Measurements from ENCODE around the gene ZNF425.

Gene ZNF425

DNA sequence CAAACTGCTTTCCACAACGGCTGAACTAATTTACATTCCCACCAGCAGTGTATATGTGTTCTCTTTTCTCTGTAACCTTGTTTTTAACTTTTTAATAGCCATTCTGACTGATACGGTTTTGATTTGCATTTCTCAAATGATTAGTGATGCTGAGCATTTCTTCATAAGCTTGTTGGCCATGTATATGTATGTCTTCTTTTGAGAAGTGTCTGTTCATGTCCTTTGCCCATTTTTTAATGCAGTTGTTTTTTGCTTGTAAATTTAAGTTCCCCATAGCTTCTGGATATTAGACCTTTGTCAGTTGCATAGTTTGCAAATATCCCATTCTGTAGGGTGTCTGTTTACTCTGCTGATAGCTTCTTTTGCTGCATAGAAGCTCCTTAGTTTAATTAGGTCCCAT is 41.7 kb downstream of the ZNF425 start:
- no peak overlapping the region for H3K27ac ChIP-seq
- no peak for TF ChIP-seq ZFX (IDR thresholded peaks at IDR 0.05)
- TF ChIP-seq, protein P1, sequence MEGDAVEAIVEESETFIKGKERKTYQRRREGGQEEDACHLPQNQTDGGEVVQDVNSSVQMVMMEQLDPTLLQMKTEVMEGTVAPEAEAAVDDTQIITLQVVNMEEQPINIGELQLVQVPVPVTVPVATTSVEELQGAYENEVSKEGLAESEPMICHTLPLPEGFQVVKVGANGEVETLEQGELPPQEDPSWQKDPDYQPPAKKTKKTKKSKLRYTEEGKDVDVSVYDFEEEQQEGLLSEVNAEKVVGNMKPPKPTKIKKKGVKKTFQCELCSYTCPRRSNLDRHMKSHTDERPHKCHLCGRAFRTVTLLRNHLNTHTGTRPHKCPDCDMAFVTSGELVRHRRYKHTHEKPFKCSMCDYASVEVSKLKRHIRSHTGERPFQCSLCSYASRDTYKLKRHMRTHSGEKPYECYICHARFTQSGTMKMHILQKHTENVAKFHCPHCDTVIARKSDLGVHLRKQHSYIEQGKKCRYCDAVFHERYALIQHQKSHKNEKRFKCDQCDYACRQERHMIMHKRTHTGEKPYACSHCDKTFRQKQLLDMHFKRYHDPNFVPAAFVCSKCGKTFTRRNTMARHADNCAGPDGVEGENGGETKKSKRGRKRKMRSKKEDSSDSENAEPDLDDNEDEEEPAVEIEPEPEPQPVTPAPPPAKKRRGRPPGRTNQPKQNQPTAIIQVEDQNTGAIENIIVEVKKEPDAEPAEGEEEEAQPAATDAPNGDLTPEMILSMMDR (conservative IDR thresholded peaks at IDR 0.05), result no peak

DNA sequence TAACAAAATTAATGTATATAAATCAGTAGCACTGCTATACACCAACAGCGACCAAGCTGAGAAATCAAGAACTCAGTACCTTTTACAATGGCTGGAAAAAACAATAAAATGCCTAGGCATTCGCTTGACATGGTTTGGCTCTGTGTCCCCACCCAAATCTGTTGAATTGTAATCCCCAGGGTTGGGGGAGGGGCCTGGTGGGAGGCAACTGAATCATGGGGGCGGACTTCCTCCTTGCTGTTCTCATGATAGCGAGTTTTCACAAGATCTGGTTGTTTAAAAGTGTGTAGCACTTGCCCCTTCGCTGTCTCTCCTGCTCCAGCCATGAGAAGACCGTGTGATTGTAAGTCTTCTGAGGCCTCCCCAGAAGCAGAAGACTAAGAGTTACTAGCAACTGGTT is 44.2 kb downstream of the ZNF425 start:
- TF ChIP-seq, protein P1 (conservative IDR thresholded peaks at IDR 0.05), result no peak
- TF ChIP-seq ZFX (IDR thresholded peaks at IDR 0.05), result no peak

DNA sequence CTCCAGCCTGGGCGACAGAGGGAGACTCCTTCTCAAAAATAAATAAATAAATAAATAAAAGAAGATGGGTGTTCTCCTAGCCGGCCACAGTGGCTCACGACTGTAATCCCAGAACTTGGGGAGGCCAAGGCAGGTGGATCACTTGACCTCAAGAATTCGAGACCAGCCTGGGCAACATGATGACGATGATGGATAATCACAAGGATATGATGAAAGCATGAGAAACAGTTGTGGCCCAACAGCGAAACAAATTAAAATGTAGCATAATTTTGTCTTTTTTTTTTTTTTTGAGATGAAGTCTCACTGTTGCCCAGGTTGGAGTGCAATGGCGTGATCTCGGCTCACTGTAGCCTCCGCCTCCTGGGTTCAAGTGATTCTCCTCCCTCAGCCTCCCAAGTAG is 48.5 kb downstream of the ZNF425 start:
- H3K27ac ChIP-seq, result no peak overlapping the region
- no peak for TF ChIP-seq ZFX (IDR thresholded peaks at IDR 0.05)
- TF ChIP-seq, protein P1 (conservative IDR thresholded peaks at IDR 0.05), result no peak

More for the DNA sequence above, 44.2 kb downstream of the ZNF425 start:
- H3K27ac ChIP-seq, result no peak overlapping the region

DNA sequence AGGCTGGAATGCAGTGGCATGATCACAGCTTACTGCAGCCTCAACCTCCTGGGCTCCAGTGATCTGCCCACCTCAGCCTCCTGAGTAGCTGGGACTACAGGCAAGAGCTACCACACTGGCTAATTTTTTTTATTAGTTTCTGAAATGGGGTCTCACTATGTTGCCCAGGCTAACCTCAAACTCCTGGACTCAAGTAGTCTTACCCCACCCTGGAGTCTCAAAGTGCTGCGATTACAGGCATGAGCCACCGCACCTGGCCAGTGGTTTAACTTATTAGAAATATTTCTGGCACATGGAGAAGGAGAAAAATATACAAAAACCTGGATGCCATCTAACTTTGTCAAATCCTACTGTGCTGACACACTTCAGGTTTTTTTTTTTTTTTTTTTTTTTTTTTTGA is 50.8 kb downstream of the ZNF425 start:
- H3K27ac ChIP-seq, result no peak overlapping the region
- TF ChIP-seq, protein P1 (conservative IDR thresholded peaks at IDR 0.05), result no peak
- no peak for TF ChIP-seq ZFX (IDR thresholded peaks at IDR 0.05)

DNA sequence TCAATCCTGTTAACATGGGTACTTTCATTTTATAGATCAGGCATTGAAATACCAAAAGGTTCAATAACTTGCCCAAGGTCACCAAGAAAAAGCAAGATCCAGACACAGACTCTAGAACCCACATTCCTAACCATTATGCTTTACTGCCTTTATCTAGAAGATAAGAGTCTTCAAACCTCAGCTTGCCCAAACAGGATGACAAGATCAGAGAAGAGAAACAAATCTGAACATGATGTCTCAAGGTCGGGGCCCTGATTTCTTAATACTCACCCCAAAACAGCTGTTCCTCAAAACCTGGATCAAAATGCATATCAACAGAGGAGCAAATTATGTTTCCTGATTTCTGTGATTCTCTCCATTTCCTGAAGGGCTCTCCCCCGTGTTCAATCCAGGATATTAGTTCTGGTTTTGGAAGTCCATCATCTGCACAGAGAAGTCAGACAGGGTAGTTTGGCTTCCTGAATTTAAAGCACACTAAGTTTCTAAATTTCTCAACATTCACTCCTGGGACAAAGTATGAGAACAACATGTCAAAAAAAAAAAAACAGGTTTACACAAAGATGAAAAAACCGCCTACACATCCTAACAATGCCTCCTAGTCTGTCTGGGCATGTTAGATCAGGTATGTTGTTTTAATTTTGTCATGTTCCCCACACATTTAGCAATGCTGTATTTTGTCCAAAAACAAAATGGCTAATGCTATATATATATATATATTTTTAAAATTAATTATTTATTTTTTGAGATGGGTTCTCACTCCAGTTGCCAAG is 51.8 kb downstream of the ZNF425 start:
- TF ChIP-seq, protein P1 (conservative IDR thresholded peaks at IDR 0.05), result no peak
- TF ChIP-seq ZFX (IDR thresholded peaks at IDR 0.05), result no peak
- H3K27ac ChIP-seq, result no peak overlapping the region

DNA sequence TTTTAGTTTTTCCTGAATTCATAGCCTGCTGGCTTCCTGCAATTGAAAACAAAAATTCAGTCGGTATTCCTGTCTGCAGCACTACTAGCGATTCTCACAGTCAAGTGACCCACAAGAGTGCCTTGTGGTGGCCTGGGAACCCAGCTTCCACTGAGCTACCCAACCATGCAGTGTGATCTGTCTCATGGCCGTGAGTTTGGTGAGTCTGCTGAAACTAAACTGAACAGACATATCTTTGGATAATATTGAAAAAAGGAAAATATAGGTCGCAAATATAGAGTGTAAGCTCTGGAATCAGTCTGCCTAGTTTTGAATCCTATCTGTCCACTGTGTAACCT is 53.7 kb downstream of the ZNF425 start:
- no peak for TF ChIP-seq ZFX (IDR thresholded peaks at IDR 0.05)
- H3K27ac ChIP-seq, result no peak overlapping the region

DNA sequence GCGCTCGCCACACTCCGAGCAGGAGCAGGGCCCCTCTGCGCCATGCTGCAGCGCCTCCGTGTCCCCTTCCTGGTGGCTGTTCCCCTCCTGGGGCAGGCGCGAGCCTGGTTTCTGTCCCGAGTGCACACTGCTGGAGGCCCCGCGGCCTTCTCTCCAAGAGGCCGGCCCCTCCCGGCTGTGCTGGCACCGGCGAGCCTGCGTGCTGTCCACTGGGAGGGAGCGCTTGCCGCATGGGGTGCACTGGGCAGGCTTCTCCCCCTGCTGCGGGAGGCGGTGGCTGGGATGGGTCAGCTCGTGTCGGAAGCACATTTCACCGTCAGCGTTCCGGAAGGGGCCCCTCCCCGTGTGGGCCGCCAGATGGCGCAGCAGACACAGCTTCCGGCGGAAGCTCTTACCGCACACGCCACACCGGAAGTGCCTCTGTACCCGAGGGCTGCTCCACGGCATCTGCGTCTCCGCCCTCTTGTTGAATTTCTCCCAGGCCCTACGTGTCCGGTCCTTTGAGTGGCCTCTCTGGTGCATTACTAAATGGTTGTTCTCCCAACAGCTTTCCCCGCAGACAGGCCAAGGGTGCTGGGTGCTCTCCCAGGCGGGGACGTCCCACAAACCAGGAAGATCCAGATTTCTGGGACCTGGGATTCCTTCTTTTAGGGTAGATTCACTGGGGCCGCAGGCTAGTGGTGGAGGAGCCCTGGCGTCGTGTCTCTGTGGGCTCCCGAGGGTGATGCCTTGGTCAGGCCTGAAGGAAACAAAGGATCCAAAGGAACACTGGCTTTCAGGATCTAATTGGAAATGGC is 54.3 kb downstream of the ZNF425 start:
- no peak for TF ChIP-seq ZFX (IDR thresholded peaks at IDR 0.05)
- TF ChIP-seq, protein P1 (conservative IDR thresholded peaks at IDR 0.05), result no peak
- no peak overlapping the region for H3K27ac ChIP-seq
